Mesendoderm (in vitro differentiated cells): ENCODE results near the gene SLC22A4.
A peak's percentile ranks its signal among the peaks of the same experiment; 100 is the strongest.

Experiments
- DNase-seq: peaks from one replicate; pipeline ENCODE4 v3.0.0; 2013
- H2AK5ac ChIP-seq: 2 replicates; pipeline ENCODE4 v1.6.1; 2013; ENCODE audit warnings: low read length, inconsistent platforms
- H2BK120ac ChIP-seq: 2 replicates; pipeline ENCODE4 v1.6.1; 2013; ENCODE audit warnings: low read depth, mild to moderate bottlenecking, low read length, moderate library complexity, mixed read lengths
- H2BK15ac ChIP-seq: replicated peaks from 2 replicates; pipeline ENCODE4 v1.6.1; 2013; ENCODE audit warnings: low read depth, mild to moderate bottlenecking, moderate library complexity
- H2BK5ac ChIP-seq: 2 replicates; pipeline ENCODE4 v1.6.1; 2013; ENCODE audit warnings: low read length, inconsistent platforms
- H3K18ac ChIP-seq: 2 replicates; pipeline ENCODE4 v1.6.1; 2013; ENCODE audit warnings: mild to moderate bottlenecking, low read length, mixed read lengths
- H3K23ac ChIP-seq: one replicate; pipeline ENCODE4 v1.6.1; 2013; ENCODE audit warnings: low read length
- H3K27ac ChIP-seq: 2 replicates; pipeline ENCODE4 v1.5.1; 2013; ENCODE audit warnings: low read depth, mild to moderate bottlenecking, inconsistent platforms, low read length, moderate library complexity
- H3K27me3 ChIP-seq: 2 replicates; pipeline ENCODE4 v1.6.1; 2013; ENCODE audit warnings: low read length, control low read depth, mild to moderate bottlenecking, inconsistent platforms; ENCODE audit not compliant: insufficient read depth, poor library complexity
- H3K36me3 ChIP-seq: 2 replicates; pipeline ENCODE4 v1.6.1; 2013; ENCODE audit warnings: low read length, inconsistent platforms; ENCODE audit not compliant: control insufficient read depth, insufficient read depth
- H3K4ac ChIP-seq: one replicate; pipeline ENCODE4 v1.6.1; 2013; ENCODE audit warnings: low read depth, mild to moderate bottlenecking, low read length, moderate library complexity
- H3K4me1 ChIP-seq: 2 replicates; pipeline ENCODE4 v1.6.1; 2013; ENCODE audit warnings: low read depth, low read length, inconsistent platforms; ENCODE audit not compliant: control insufficient read depth
- H3K4me2 ChIP-seq: 2 replicates; pipeline ENCODE4 v1.6.1; 2013; ENCODE audit warnings: low read length
- H3K4me3 ChIP-seq: 2 replicates; pipeline ENCODE4 v1.5.1; 2013; ENCODE audit warnings: mild to moderate bottlenecking, low read length
- H3K56ac ChIP-seq: one replicate; pipeline ENCODE4 v1.6.1; 2013; ENCODE audit warnings: low read length
- H3K79me1 ChIP-seq: 2 replicates; pipeline ENCODE4 v1.6.1; 2013; ENCODE audit warnings: low read length, inconsistent platforms
- H3K79me2 ChIP-seq: 2 replicates; pipeline ENCODE4 v1.6.1; 2013; ENCODE audit warnings: mild to moderate bottlenecking, low read length; ENCODE audit not compliant: control insufficient read depth, insufficient read depth
- H3K9ac ChIP-seq: 2 replicates; pipeline ENCODE4 v1.6.1; 2013; ENCODE audit warnings: low read length, inconsistent platforms
- H4K5ac ChIP-seq: one replicate; pipeline ENCODE4 v1.6.1; 2013; ENCODE audit warnings: low read length
- H4K8ac ChIP-seq: one replicate; pipeline ENCODE4 v1.6.1; 2013; ENCODE audit warnings: low read depth, mild to moderate bottlenecking, control low read depth, low read length, moderate library complexity
- WGBS: extraction: QIAGEN DNeasy Blood & Tissue Kit; methylation state at CpG from one replicate; pipeline ENCODE4 v1.1.7; 2013; ENCODE audit warnings: low lambda C conversion rate, missing lambda C conversion rate; ENCODE audit not compliant: insufficient coverage; ENCODE audit errors: extremely low coverage; 5-methylcytosine and 5-hydroxymethylcytosine counted together

Gene SLC22A4

GRCh38 chr5:132258102-132259068, 35.8 kb upstream of the SLC22A4 start:
- no peak overlapping the region for H2BK15ac ChIP-seq
- H3K27me3 ChIP-seq = no peaks in the 10 kb centered on the region
- H3K18ac ChIP-seq = peak overlapping the region; percentile 47
- peak overlapping the region; percentile 2 for H3K23ac ChIP-seq
- no peak overlapping the region for H3K27ac ChIP-seq
- peak overlapping the region; percentile 95 for H3K56ac ChIP-seq
- no peaks in the 10 kb centered on the region for H3K79me2 ChIP-seq
- H2AK5ac ChIP-seq = no peak overlapping the region
- H2BK120ac ChIP-seq = no peak overlapping the region
- no peaks in the 10 kb centered on the region for H3K4me1 ChIP-seq
- H3K4me3 ChIP-seq = no peak overlapping the region
- H4K8ac ChIP-seq = no peak overlapping the region
- WGBS = no CpG with 5 or more reads among the region's 19 CpGs
- no peaks in the 10 kb centered on the region for H3K79me1 ChIP-seq
- no peak overlapping the region for H2BK5ac ChIP-seq
- H3K36me3 ChIP-seq = no peaks in the 10 kb centered on the region
- DNase-seq = no peak
- H4K5ac ChIP-seq = no peak overlapping the region
- H3K4me2 ChIP-seq = peak overlapping the region; percentile 85
- H3K9ac ChIP-seq = peak overlapping the region; percentile 81
- H3K4ac ChIP-seq = peak overlapping the region; percentile 64

- Histone ChIP-seq H3K18ac (no peak overlapping the region), H3K56ac (no peak overlapping the region), H4K5ac (no peak overlapping the region), H3K27ac (no peak overlapping the region), H2BK15ac (no peak overlapping the region), H3K27me3 (no peaks in the 10 kb centered on the region), H4K8ac (no peak overlapping the region), H3K23ac (no peak overlapping the region), H3K4me2 (no peak overlapping the region), H2BK120ac (no peak overlapping the region), H3K36me3 (no peaks in the 10 kb centered on the region), H3K9ac (no peak overlapping the region), H3K79me2 (no peaks in the 10 kb centered on the region), H3K4me1 (no peaks in the 10 kb centered on the region), H3K4me3 (no peak overlapping the region), H2BK5ac (no peak overlapping the region), H3K79me1 (no peaks in the 10 kb centered on the region), H3K4ac (no peak overlapping the region), H2AK5ac (no peak overlapping the region)
- no peak for DNase-seq
- WGBS = no CpG with 5 or more reads among the region's 24 CpGs
These were observed 34.9 kb upstream of the SLC22A4 start for GRCh38 chr5:132259069-132259851.

- Histone ChIP-seq H2BK5ac (no peak overlapping the region), H3K79me1 (no peaks in the 10 kb centered on the region), H2AK5ac (no peak overlapping the region), H3K9ac (no peak overlapping the region), H3K4me2 (no peak overlapping the region), H3K4me1 (no peaks in the 10 kb centered on the region), H2BK15ac (no peak overlapping the region), H3K56ac (no peak overlapping the region), H3K23ac (no peak overlapping the region), H2BK120ac (no peak overlapping the region), H3K79me2 (no peaks in the 10 kb centered on the region), H4K5ac (no peak overlapping the region), H3K27ac (no peak overlapping the region), H3K18ac (no peak overlapping the region), H4K8ac (no peak overlapping the region), H3K4ac (no peak overlapping the region), H3K36me3 (no peaks in the 10 kb centered on the region), H3K27me3 (no peaks in the 10 kb centered on the region), H3K4me3 (no peak overlapping the region)
- no CpG with 5 or more reads among the region's 6 CpGs for WGBS
- no peak for DNase-seq
These were observed 34.1 kb upstream of the SLC22A4 start for GRCh38 chr5:132260051-132260450.

DNA sequence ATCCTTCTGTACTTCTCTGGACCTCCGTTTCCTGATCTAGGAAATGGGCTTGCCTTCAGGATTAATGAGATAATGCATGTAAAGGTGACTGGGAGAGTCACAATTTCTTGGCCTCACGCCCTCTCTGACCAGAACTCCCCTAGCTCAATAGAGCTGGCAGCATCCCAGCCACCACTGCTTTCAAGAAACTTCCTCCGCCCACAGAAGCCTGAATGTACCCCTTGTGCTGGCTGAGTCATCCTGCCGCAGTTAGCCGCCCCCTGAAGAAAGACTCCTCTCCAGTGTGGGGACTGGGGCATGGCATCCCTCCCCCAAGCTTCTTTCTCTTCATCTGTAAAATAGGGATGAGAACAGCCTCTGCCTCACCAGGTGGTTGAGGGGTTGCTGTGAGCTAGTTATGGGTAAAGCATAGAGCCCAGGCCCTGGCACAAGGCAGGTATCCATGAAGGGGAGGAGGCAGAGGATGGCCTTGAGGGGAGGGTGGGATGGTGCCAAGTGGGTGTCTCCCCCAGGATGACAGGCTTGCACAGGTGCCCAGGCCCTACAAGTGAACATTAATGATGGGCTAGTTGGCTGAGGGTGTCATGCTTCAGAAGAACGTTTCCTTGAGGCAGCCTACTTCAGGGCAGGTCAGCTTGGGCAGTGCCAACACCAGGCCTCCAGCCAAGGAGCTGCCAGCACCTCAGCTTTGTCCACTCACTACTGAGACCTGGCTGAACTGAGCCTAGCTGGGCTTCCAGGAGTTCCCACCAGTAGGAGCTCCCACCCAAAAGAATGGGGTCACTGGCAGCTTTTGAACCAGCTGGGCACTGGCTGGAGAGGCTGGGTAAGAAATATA, 33.3 kb upstream of the SLC22A4 start:
- no CpG with 5 or more reads among the region's 6 CpGs for WGBS
- Histone ChIP-seq H3K23ac (no peak overlapping the region), H2BK120ac (no peak overlapping the region), H2AK5ac (no peak overlapping the region), H3K4me3 (no peak overlapping the region), H3K18ac (no peak overlapping the region), H2BK5ac (no peak overlapping the region), H3K56ac (no peak overlapping the region), H3K36me3 (no peaks in the 10 kb centered on the region), H2BK15ac (no peak overlapping the region), H3K4me2 (no peak overlapping the region), H3K4me1 (no peaks in the 10 kb centered on the region), H4K5ac (no peak overlapping the region), H3K27ac (no peak overlapping the region), H3K79me1 (no peaks in the 10 kb centered on the region), H3K4ac (no peak overlapping the region), H3K27me3 (no peaks in the 10 kb centered on the region), H3K79me2 (no peaks in the 10 kb centered on the region), H3K9ac (no peak overlapping the region), H4K8ac (no peak overlapping the region)
- DNase-seq = no peak

DNA sequence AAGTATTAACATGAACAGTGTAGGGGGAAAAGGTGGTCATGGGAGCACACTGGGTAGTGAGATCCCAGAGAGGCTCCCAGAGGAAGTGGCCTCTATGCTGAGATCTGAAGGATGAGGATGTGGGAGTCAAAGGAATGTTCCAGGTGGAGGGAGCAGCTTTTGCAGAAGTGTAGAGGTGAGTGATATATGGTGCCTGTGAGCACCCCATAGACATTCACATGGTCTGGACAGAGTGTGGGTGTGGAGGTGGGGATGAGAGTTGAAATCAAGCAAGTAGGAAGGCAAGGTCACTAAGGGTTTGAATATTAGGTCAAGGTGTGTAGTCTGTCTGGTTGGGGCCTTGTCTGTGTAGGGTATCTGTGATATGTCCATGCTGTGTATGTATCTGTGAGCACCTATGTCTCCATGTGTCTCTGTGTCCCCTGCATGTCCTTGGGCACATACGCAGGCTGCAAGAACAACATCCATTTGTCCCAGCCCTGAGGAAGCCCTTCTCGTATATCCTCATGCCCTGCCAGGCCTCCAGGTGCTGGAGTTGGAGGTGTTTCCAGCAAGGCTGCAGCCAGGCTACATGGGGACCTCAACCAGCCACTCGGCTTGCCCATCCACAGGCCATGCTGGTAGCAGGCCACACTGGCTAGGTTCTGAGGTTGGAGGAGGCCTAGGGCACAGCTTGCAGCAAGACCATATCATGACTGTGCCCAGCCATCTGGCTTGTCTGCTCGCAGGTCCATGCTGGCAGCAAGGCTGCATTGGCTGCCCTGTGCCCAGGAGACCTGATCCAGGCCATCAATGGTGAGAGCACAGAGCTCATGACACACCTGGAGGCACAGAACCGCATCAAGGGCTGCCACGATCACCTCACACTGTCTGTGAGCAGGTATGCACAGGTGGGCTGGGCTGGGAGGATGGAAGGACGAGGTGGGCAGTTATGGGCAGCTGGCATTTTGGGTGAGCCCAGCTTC, 32.0 kb upstream of the SLC22A4 start:
- no peak overlapping the region for H3K4ac ChIP-seq
- no peaks in the 10 kb centered on the region for H3K4me1 ChIP-seq
- H3K27me3 ChIP-seq = no peaks in the 10 kb centered on the region
- DNase-seq = no peak
- H3K56ac ChIP-seq = no peak overlapping the region
- H4K8ac ChIP-seq = no peak overlapping the region
- no peak overlapping the region for H2AK5ac ChIP-seq
- H3K4me2 ChIP-seq = no peak overlapping the region
- no peaks in the 10 kb centered on the region for H3K79me2 ChIP-seq
- no peak overlapping the region for H2BK120ac ChIP-seq
- H2BK15ac ChIP-seq = no peak overlapping the region
- H3K79me1 ChIP-seq = no peaks in the 10 kb centered on the region
- no peak overlapping the region for H4K5ac ChIP-seq
- no CpG with 5 or more reads among the region's 7 CpGs for WGBS
- no peak overlapping the region for H2BK5ac ChIP-seq
- H3K18ac ChIP-seq = no peak overlapping the region
- H3K36me3 ChIP-seq = no peaks in the 10 kb centered on the region
- no peak overlapping the region for H3K9ac ChIP-seq
- no peak overlapping the region for H3K27ac ChIP-seq
- H3K4me3 ChIP-seq = no peak overlapping the region
- no peak overlapping the region for H3K23ac ChIP-seq
